SK-N-SH treated with all-trans-retinoic acid at 6 μM for 48 hours (cell line): ENCODE measurements around the gene PLGRKT.

Experiments
- CREB5 ChIP-seq: fragments of 250-450 bp; sonication (Bioruptor Pico); IDR thresholded peaks from 2 replicates; pipeline ENCODE4 v1.5.1; 2020; ENCODE audit warnings: low read depth, mild to moderate bottlenecking, moderate library complexity
- CSDC2 ChIP-seq: fragments of 250-450 bp; sonication (Bioruptor Pico); IDR thresholded peaks from 2 replicates; pipeline ENCODE4 v1.5.0; 2020; ENCODE audit warnings: mild to moderate bottlenecking, moderate library complexity

GRCh38 chr9:5375091-5375490 lies 62.6 kb downstream of the PLGRKT start:
- no peak for TF ChIP-seq CREB5 (CRISPR knock-in tag)
- no peak for TF ChIP-seq CSDC2 (CRISPR knock-in tag)
